Heart left ventricle (tissue), 13 donors: ENCODE data around the gene PCSK4.

ENCODE experiments used
- CTCF ChIP-seq, 12 donors: fragments of 200-600 bp; sonication (generic) in 4 of 12; IDR thresholded peaks; one replicate each; pipeline versions ENCODE4 v1.5.0 to v1.8.0; 2018 to 2022; ENCODE audit warnings: antibody characterized with exemption in 12 of 12, mild to moderate bottlenecking in 5 of 12
- POLR2A ChIP-seq, 2 donors: fragments of 450-650 bp; IDR thresholded peaks; one replicate each; pipeline ENCODE4 v1.6.1; 2017; ENCODE audit warnings: antibody characterized with exemption in 2 of 2, mild to moderate bottlenecking in 2 of 2, moderate library complexity in 2 of 2
- donor health status: ischemic (EF 13 %, LVEDD 7.1; RV severe dilation, severe dysfunction).
- donor health status: DM: no; HTN: yes; CAD: no.
- donor health status: DM: no; HTN: no; CAD: no.
- donor health status: ischemic (EF 25% LVEDD 6.9; RV normal size, moderate dysfunction).
- donor health status: ischemic (EF 25% LVEDD 5.7; RV mildly dilated, moderate dysfunction).
- donor health status: ischemic (EF 35%, LVEDD 5.7; RV mildly dilated, moderate dysfunction).
- donor health status: nonischemic (EF 11% LVEDD 7.7; RV severe dilation, severe dysfunction).
- donor health status: DM: yes; HTN: yes; CAD: no.
- donor health status: PGD.
- donor health status: ischemic (EF 29% LVEDD 5.4; RV normal size, mild dysfunction).
- donor health status: nonischemic (EF 23%, LVEDD 6.1; RV moderate dilation, normal function).

GRCh38 chr19:1433119-1434039 is 56.8 kb downstream of the PCSK4 start:
- no peak for TF ChIP-seq CTCF (IDR thresholded peaks at IDR 0.05)
- TF ChIP-seq POLR2A (IDR thresholded peaks at IDR 0.05) = no peak
